H1 (cell line): Measurements from ENCODE around the gene KIF2B.
"Not testable (repeated sequence)": the region's sequence is repeated elsewhere in the genome, so short reads cannot be mapped to it uniquely, and the experiment has no call there.

Source experiments
- CEBPB ChIP-seq: IDR thresholded peaks from 2 replicates; pipeline ENCODE4 v1.6.1; 2012; ENCODE audit warnings: low read depth, low read length
- CHD2 ChIP-seq: IDR thresholded peaks from 2 replicates; pipeline ENCODE4 v1.6.1; 2012; ENCODE audit warnings: low read length, improper control_type of control experiment
- CTCF ChIP-seq, 3 experiments: IDR thresholded peaks; 1 replicate in 2 of 3; 2 replicates in 1 of 3; pipeline versions ENCODE4 v1.5.1 to v1.6.1; 2011; ENCODE audit warnings: low read length in 3 of 3, mild to moderate bottlenecking in 3 of 3, inconsistent platforms in 2 of 3, low read depth in 1 of 3, moderate library complexity in 1 of 3; ENCODE audit not compliant: insufficient read depth in 1 of 3; ENCODE audit errors: control extremely low read depth in 1 of 3
- EP300 ChIP-seq, 2 experiments: IDR thresholded peaks; 1 replicate in 1 of 2; 2 replicates in 1 of 2; pipeline ENCODE4 v1.6.1; 2011 to 2012; ENCODE audit warnings: low read depth in 2 of 2, low read length in 2 of 2, mild to moderate bottlenecking in 2 of 2, borderline replicate concordance in 1 of 2, inconsistent platforms in 1 of 2, moderate library complexity in 1 of 2
- HDAC6 ChIP-seq: IDR thresholded peaks from one replicate; pipeline ENCODE4 v1.7.1; 2012; ENCODE audit warnings: low read depth, mild to moderate bottlenecking, inconsistent platforms, low read length, moderate library complexity
- MAFK ChIP-seq: IDR thresholded peaks from 2 replicates; pipeline ENCODE4 v1.6.1; 2012; ENCODE audit warnings: low read depth, mild to moderate bottlenecking, improper control_type of control experiment, low read length
- SUZ12 ChIP-seq: fragments of 200-600 bp; sonication (generic); IDR thresholded peaks from 2 replicates; pipeline ENCODE4 v1.6.1; 2012; ENCODE audit warnings: mild to moderate bottlenecking, inconsistent platforms, low read length, moderate library complexity, mixed read lengths

GRCh38 chr17:53871128-53871527 is 48.4 kb downstream of the KIF2B start:
- TF ChIP-seq MAFK; CHD2; HDAC6; SUZ12; CTCF (IDR thresholded peaks at IDR 0.05; ENCODE audit: control extremely low read depth in 1 of 3, insufficient read depth in 1 of 3, low read depth in 1 of 3, low read length in 3 of 3); CEBPB; EP300 (IDR thresholded peaks at IDR 0.05; ENCODE audit: borderline replicate concordance in 1 of 2, low read depth in 2 of 2, low read length in 2 of 2): not testable (repeated sequence)
